ENCODE measurements around the gene SRPK2. TPM values are rescaled to one million over a fixed set of nuclear protein-coding genes. Genes with fewer than 3 reads are reported as not detected.

Gene SRPK2
- total and polyA plus RNA-seq, 2 donors (not counting 1 experiment from before 2014, with no cell fraction given), result 15.2 to 108 TPM

- ChIA-PET POLR2A (no interaction called here), CTCF (interaction anchor here (0.8 kb wide), 1 partner anchor 440 kb away, joined by 3 read pairs; no protein-coding TSS in a partner anchor)
- Histone ChIP-seq H3K36me3 (replicated peaks in 1 of 2; ENCODE audit: control extremely low read depth in 1 of 2, control insufficient read depth in 1 of 2, extremely low read depth in 1 of 2, insufficient read depth in 2 of 2, low read length in 1 of 2) (peaks cover 4 to 21% of the 10 kb centered on the region in 2 experiments), H2AFZ (ENCODE audit: insufficient read depth, low read depth, low read length, poor library complexity, severe bottlenecking) (no peak overlapping the region), H3K27me3 (replicated peaks in 1 of 4; ENCODE audit: control extremely low read depth in 1 of 4, control insufficient read depth in 3 of 4, insufficient read depth in 4 of 4, low read length in 3 of 4) (no peaks in the 10 kb centered on the region), H3K9ac (ENCODE audit: low read length) (no peak overlapping the region), H3K4me2 (replicated peaks; ENCODE audit: low read depth, low read length, poor library complexity, severe bottlenecking) (no peak overlapping the region), H3K9me3 (ENCODE audit: control extremely low read depth in 1 of 3, control insufficient read depth in 2 of 3, insufficient read depth in 1 of 3, low read length in 2 of 3) (no peaks in the 10 kb centered on the region), H3K79me2 (ENCODE audit: control insufficient read depth, insufficient read depth, low read length) (no peaks in the 10 kb centered on the region), H3K4me3 (ENCODE audit: control extremely low read depth in 1 of 5, extremely low read depth in 1 of 5, insufficient read depth in 1 of 5, low read depth in 2 of 5, low read length in 4 of 5) (no peak overlapping the region), H4K20me1 (ENCODE audit: control insufficient read depth, insufficient read depth, low read length, poor library complexity, severe bottlenecking) (peaks cover 9% of the 10 kb centered on the region), H3K27ac (ENCODE audit: low read length in 2 of 2) (no peak overlapping the region), H3K4me1 (ENCODE audit: control insufficient read depth in 2 of 2, insufficient read depth in 2 of 2, low read length in 2 of 2) (no peaks in the 10 kb centered on the region)
- WGBS (ENCODE audit: insufficient coverage), result no CpG with 5 or more reads among the region's 3 CpGs
- Mint-ChIP-seq H3K4me1 (no peaks in the 10 kb centered on the region), H3K4me3 (no peak overlapping the region), H3K27me3 (no peaks in the 10 kb centered on the region), H3K27ac (no peak overlapping the region), H3K9me3 (ENCODE audit: insufficient read depth) (no peaks in the 10 kb centered on the region)
- ATAC-seq (ENCODE audit: low read depth) (no peak), DNase-seq (no peak)
- no peak for TF ChIP-seq CTCF (IDR thresholded peaks at IDR 0.05)
- no peak for TF ChIP-seq EZH2 (IDR thresholded peaks at IDR 0.05; ENCODE audit: borderline replicate concordance, insufficient read depth, low read depth, low read length, poor library complexity, severe bottlenecking)
- intact Hi-C loops (cut with micrococcal nuclease), result loop anchor here (5.0 kb wide), 2 partner anchors 47 to 187 kb away; no protein-coding TSS in a partner anchor
Observed at GRCh38 chr7:105149827-105150226, 238.9 kb downstream of the SRPK2 start.

- H3K4me2 ChIP-seq (replicated peaks; ENCODE audit: low read depth, low read length, poor library complexity, severe bottlenecking), result no peak overlapping the region
- intact Hi-C loops (cut with micrococcal nuclease), result loop anchor here (1.0 kb wide), 1 partner anchor 288 kb away; no protein-coding TSS in a partner anchor
- ChIA-PET CTCF (interaction anchor here (0.7 to 1.7 kb wide), 4 partner anchors 11 to 448 kb away, joined by 3 to 6 read pairs (median 6); no protein-coding TSS in a partner anchor), POLR2A (no interaction called here)
- WGBS (ENCODE audit: insufficient coverage), result 97% methylated on average over 5 of the region's 6 CpGs
- H3K9me3 Mint-ChIP-seq (ENCODE audit: insufficient read depth), result no peaks in the 10 kb centered on the region
- DNase-seq (peak; percentile 27), ATAC-seq (ENCODE audit: low read depth) (no peak)
- no peaks in the 10 kb centered on the region for H3K27me3 ChIP-seq (replicated peaks in 1 of 4; ENCODE audit: control extremely low read depth in 1 of 4, control insufficient read depth in 3 of 4, insufficient read depth in 4 of 4, low read length in 3 of 4)
- H3K27me3 Mint-ChIP-seq, result no peaks in the 10 kb centered on the region
- no peaks in the 10 kb centered on the region for H3K4me1 ChIP-seq (ENCODE audit: control insufficient read depth in 2 of 2, insufficient read depth in 2 of 2, low read length in 2 of 2)
- H4K20me1 ChIP-seq (ENCODE audit: control insufficient read depth, insufficient read depth, low read length, poor library complexity, severe bottlenecking), result peaks cover 19% of the 10 kb centered on the region
- no peak overlapping the region for H3K4me3 Mint-ChIP-seq
- peaks cover 39% of the 10 kb centered on the region for H3K79me2 ChIP-seq (ENCODE audit: control insufficient read depth, insufficient read depth, low read length)
- peaks cover 3 to 72% of the 10 kb centered on the region in 2 experiments for H3K36me3 ChIP-seq (replicated peaks in 1 of 2; ENCODE audit: control extremely low read depth in 1 of 2, control insufficient read depth in 1 of 2, extremely low read depth in 1 of 2, insufficient read depth in 2 of 2, low read length in 1 of 2)
- H3K9ac ChIP-seq (ENCODE audit: low read length), result no peak overlapping the region
- no peak overlapping the region for H3K27ac ChIP-seq (ENCODE audit: low read length in 2 of 2)
- H3K4me3 ChIP-seq (ENCODE audit: control extremely low read depth in 1 of 5, extremely low read depth in 1 of 5, insufficient read depth in 1 of 5, low read depth in 2 of 5, low read length in 4 of 5), result no peak overlapping the region
- no peaks in the 10 kb centered on the region for H3K9me3 ChIP-seq (ENCODE audit: control extremely low read depth in 1 of 3, control insufficient read depth in 2 of 3, insufficient read depth in 1 of 3, low read length in 2 of 3)
- no peaks in the 10 kb centered on the region for H3K4me1 Mint-ChIP-seq
- no peak overlapping the region for H2AFZ ChIP-seq (ENCODE audit: insufficient read depth, low read depth, low read length, poor library complexity, severe bottlenecking)
- TF ChIP-seq CTCF (IDR thresholded peaks at IDR 0.05), result no peak
- no peak for TF ChIP-seq EZH2 (IDR thresholded peaks at IDR 0.05; ENCODE audit: borderline replicate concordance, insufficient read depth, low read depth, low read length, poor library complexity, severe bottlenecking)
- no peak overlapping the region for H3K27ac Mint-ChIP-seq
Observed at GRCh38 chr7:105141068-105141467, 247.7 kb downstream of the SRPK2 start.
